Esophagus squamous epithelium (tissue), 5 donors: ENCODE results near the gene POLD4. TPM values are rescaled to one million over a fixed set of nuclear protein-coding genes. Genes with fewer than 3 reads are reported as not detected.

Experiments used
- DNase-seq: peaks from one replicate; lab custom pipeline; 2025; lab: John Stamatoyannopoulos, UW
- H3K27ac ChIP-seq, 4 donors: fragments of 200-600 bp; sonication (generic); one replicate each; pipeline ENCODE4 v1.5.1; 2016 to 2019; ENCODE audit warnings: mild to moderate bottlenecking in 1 of 4
- H3K27me3 ChIP-seq, 4 donors: fragments of 200-600 bp; sonication (generic); 1 replicate in 3 of 4; 2 replicates in 1 of 4; pipeline versions ENCODE4 v1.5.1 to v1.6.0; 2017 to 2021; ENCODE audit warnings: antibody characterized with exemption in 1 of 4
- H3K36me3 ChIP-seq, 3 donors: fragments of 200-600 bp; sonication (generic); one replicate each; pipeline ENCODE4 v1.5.1; 2016 to 2019
- H3K4me1 ChIP-seq, 3 donors: fragments of 200-600 bp; sonication (generic); one replicate each; pipeline ENCODE4 v1.5.1; 2017 to 2019
- H3K4me3 ChIP-seq, 4 donors: fragments of 200-600 bp; sonication (generic); 1 replicate in 3 of 4; 2 replicates in 1 of 4; pipeline ENCODE4 v1.5.1; 2016 to 2019; ENCODE audit warnings: mild to moderate bottlenecking in 2 of 4, moderate library complexity in 1 of 4
- H3K9me3 ChIP-seq, 3 donors: fragments of 200-600 bp; sonication (generic); one replicate each; pipeline ENCODE4 v1.5.1; 2016 to 2019
- POLR2A ChIP-seq, 4 donors: fragments of 450-650 bp; IDR thresholded peaks; one replicate each; pipeline ENCODE4 v1.6.1; 2017; ENCODE audit warnings: antibody characterized with exemption in 4 of 4, mild to moderate bottlenecking in 4 of 4, moderate library complexity in 3 of 4
- WGBS, 2 donors: methylation state at CpG; one replicate each; pipeline ENCODE4 v1.1.5; 2018; 5-methylcytosine and 5-hydroxymethylcytosine counted together
- intact Hi-C: fragments of 100-400 bp; cut with DNase I; formaldehyde crosslinking; loops from one replicate; pipeline ENCODE4 v1.15.0; 2022
- total RNA-seq, 4 donors: library from RNA; depleted of rRNA; stranded (reverse); fragments of >200 nt; gene quantifications; one replicate each; pipeline ENCODE4 v1.1.0, GENCODE V29; 2016
- TF ChIP-seq, protein P1 (sequence below), 6 experiments: fragments of 450-650 bp in 4 of 6; fragments of 200-600 bp in 2 of 6; sonication (generic) in 2 of 6; IDR thresholded peaks; one replicate each; pipeline ENCODE4 v1.5.1; 2016 to 2019; ENCODE audit warnings: antibody characterized with exemption in 6 of 6, mild to moderate bottlenecking in 4 of 6, moderate library complexity in 4 of 6
- donor health status: DM: yes; HTN: yes; CAD: no.

POLD4 gene
- total RNA-seq, 4 donors from 2014 or later, result 62.6 to 113 (median 74.7) TPM

DNA sequence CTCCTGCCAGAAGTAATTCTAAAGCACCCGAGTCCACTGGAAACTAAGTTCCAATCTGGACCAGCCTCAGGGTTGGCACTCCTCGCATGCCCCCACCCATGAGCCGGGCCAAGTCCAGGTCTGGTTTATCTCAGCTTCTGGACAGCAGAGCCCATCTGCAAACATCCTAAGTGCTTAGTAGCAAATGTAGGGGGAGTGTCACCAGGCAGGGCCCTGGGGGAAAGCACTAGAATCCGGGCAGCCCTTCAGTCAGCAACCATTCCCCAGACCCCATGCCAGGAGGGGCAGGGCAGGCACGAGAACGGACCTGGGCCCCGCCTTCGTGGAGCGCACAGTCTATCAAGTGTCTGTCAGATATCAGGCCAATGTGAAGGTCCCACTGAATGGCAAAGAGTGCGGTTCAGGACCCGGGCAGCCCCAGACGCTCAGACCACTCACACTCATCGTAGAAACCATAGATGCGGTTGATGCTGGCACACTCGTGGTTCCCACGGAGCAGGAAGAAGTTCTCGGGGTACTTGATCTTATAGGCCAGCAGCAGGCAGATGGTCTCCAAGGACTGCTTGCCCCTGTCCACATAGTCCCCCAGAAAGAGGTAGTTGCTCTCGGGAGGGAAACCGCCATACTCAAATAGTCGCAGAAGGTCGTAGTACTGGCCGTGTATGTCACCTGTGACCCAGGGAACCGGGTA lies 47.0 kb upstream of the POLD4 start:
- TF ChIP-seq, protein P1, sequence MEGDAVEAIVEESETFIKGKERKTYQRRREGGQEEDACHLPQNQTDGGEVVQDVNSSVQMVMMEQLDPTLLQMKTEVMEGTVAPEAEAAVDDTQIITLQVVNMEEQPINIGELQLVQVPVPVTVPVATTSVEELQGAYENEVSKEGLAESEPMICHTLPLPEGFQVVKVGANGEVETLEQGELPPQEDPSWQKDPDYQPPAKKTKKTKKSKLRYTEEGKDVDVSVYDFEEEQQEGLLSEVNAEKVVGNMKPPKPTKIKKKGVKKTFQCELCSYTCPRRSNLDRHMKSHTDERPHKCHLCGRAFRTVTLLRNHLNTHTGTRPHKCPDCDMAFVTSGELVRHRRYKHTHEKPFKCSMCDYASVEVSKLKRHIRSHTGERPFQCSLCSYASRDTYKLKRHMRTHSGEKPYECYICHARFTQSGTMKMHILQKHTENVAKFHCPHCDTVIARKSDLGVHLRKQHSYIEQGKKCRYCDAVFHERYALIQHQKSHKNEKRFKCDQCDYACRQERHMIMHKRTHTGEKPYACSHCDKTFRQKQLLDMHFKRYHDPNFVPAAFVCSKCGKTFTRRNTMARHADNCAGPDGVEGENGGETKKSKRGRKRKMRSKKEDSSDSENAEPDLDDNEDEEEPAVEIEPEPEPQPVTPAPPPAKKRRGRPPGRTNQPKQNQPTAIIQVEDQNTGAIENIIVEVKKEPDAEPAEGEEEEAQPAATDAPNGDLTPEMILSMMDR (IDR thresholded peaks at IDR 0.05), result no peak
- no peak for TF ChIP-seq POLR2A (IDR thresholded peaks at IDR 0.05)
- H3K4me1 ChIP-seq, result peaks cover 20 to 78% (median 35%) of the 10 kb centered on the region in 3 donors
- peak overlapping the region; percentile 90 to 98 (median 96) for H3K27ac ChIP-seq
- peaks cover 27 to 54% (median 27%) of the 10 kb centered on the region in 3 donors for H3K36me3 ChIP-seq
- 15 to 23% methylated on average over 10 to 17 of the region's 23 CpGs for WGBS, 2 donors
- H3K4me3 ChIP-seq, result peak overlapping the region; percentile 67 to 98 (median 84)
- H3K27me3 ChIP-seq, result peaks cover 0 to 10% (median 0%) of the 10 kb centered on the region in 4 donors
- H3K9me3 ChIP-seq, result no peaks in the 10 kb centered on the region
- no peak for DNase-seq
- intact Hi-C loops, result loop anchor here (5.0 kb wide), 1 partner anchor 102 kb away; no protein-coding TSS in a partner anchor

DNA sequence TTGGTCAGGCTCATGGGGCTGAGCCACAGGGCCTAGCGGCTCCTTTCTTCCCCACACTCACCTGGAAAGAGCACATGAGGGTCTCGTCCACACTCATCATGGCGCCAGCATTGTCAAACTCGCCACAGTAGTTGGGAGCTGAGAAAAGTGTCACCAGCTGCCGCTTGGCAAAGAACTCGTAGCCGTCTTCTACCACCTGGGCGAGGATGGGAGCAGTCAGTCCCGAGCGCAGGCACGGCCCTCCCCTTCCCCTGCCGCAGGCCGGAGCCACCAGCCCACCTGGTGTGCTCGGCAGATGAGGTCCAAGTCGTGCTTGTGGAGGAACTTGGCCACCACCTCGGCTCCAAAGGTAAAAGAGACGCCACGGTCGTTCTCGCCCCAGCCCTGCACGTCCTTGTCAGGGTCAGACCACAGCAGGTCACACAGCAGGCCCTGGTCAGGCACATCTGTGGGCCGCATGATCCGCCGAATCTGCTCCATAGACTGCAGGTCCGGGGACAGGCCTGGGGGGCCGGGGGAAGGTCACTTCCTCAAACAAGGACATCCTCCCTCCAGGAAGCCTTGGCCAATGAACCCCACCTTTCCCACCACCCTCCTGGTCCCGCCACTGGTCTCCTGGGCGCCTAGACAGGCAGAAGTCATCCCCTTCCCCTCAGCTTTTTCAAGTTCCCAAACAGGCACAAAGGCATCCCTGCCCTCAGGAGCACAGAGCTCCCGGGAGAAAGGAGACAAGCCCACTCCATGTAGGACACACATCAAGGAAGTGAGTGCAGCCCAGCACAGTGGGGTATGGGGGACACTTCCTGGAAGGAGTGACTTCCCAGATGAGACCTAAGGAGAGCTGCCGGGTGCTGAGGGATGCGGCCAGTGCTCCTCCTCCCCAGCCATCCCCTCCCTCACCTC lies 45.6 kb upstream of the POLD4 start:
- no peak for TF ChIP-seq POLR2A (IDR thresholded peaks at IDR 0.05)
- TF ChIP-seq, protein P1 (IDR thresholded peaks at IDR 0.05), result no peak
- Histone ChIP-seq H3K9me3 (no peaks in the 10 kb centered on the region), H3K36me3 (peaks cover 27 to 67% (median 27%) of the 10 kb centered on the region in 3 donors), H3K27ac (no peak overlapping the region), H3K4me3 (no peak overlapping the region), H3K27me3 (peaks cover 0 to under 1% (median 0%) of the 10 kb centered on the region in 4 donors), H3K4me1 (peaks cover 21 to 76% (median 35%) of the 10 kb centered on the region in 3 donors)
- WGBS, 2 donors, result 50 to 74% methylated on average over 2 to 14 of the region's 31 CpGs
- intact Hi-C loops, result no loop called here
- no peak for DNase-seq

DNA sequence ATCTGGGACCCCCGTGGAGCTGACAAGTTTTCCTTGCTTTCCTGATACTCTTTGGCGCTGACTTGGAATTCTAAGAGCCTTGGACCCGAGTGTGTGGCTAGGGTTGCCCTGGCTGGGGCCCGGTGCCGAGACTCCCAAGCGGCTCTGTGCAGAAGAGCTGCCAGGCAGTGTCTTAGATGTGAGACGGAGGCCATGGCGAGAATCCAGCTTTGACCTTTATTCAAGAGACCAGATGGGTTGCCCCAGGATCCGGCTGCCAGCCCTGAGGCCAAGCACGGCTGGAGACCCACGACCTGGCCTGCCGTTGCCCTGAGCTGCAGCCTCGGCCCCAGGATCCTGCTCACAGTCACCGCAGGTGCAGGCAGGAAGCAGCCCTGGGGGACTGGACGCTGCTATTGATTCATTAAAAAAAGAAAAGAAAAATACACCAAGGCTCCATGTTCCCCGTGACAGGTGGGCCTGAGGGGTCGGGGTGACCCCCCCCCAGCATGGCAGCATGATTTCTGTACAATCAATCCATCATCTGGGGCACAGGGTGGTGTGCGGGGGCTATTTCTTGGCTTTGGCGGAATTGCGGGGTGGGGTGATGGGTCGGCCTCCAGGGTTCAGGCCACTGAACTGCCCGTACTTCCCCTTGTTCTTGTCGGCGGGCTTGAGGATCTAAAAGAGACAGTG lies 44.8 kb upstream of the POLD4 start:
- H3K9me3 ChIP-seq, result no peaks in the 10 kb centered on the region
- no peak overlapping the region for H3K4me3 ChIP-seq
- no peak overlapping the region for H3K27ac ChIP-seq
- 76 to 82% methylated on average over 7 to 8 of the region's 24 CpGs for WGBS, 2 donors
- no peaks in the 10 kb centered on the region for H3K27me3 ChIP-seq
- peaks cover 27 to 74% (median 27%) of the 10 kb centered on the region in 3 donors for H3K36me3 ChIP-seq
- no peak for TF ChIP-seq POLR2A (IDR thresholded peaks at IDR 0.05)
- TF ChIP-seq, protein P1 (IDR thresholded peaks at IDR 0.05), result no peak
- H3K4me1 ChIP-seq, result peaks cover 29 to 76% (median 30%) of the 10 kb centered on the region in 3 donors
- DNase-seq, result no peak
- intact Hi-C loops, result no loop called here

DNA sequence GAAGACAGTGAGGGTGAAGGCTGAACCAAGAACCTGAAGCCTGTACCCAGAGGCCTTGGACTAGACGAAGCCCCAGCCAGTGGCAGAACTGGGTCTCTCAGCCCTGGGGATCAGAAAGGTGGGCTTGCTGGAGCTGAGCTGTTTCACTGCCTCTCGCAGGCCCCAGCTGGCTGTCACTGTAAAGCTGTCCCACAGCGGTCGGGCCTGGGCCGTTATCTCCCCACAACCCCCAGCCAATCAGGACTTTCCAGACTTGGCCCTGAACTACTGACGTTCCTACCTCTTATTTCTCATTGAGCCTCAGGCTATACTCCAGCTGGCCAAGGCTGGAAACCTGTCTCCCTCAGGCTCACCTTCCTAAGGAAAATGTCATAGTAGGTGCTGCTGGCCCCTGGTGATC lies 44.2 kb upstream of the POLD4 start:
- no peak overlapping the region for H3K27ac ChIP-seq

More for the DNA sequence above, 44.2 kb upstream of the POLD4 start:
- peaks cover 31 to 76% (median 32%) of the 10 kb centered on the region in 3 donors for H3K4me1 ChIP-seq
- intact Hi-C loops, result no loop called here
- H3K27me3 ChIP-seq, result no peaks in the 10 kb centered on the region
- DNase-seq, result no peak
- peaks cover 27 to 74% (median 27%) of the 10 kb centered on the region in 3 donors for H3K36me3 ChIP-seq
- TF ChIP-seq POLR2A (IDR thresholded peaks at IDR 0.05), result no peak
- TF ChIP-seq, protein P1 (IDR thresholded peaks at IDR 0.05), result no peak
- no peaks in the 10 kb centered on the region for H3K9me3 ChIP-seq
- 71 to 79% methylated on average over 2 to 6 of the region's 6 CpGs for WGBS, 2 donors
- H3K4me3 ChIP-seq, result no peak overlapping the region
